ENCODE results near the gene LYL1.

LYL1 gene

DNA sequence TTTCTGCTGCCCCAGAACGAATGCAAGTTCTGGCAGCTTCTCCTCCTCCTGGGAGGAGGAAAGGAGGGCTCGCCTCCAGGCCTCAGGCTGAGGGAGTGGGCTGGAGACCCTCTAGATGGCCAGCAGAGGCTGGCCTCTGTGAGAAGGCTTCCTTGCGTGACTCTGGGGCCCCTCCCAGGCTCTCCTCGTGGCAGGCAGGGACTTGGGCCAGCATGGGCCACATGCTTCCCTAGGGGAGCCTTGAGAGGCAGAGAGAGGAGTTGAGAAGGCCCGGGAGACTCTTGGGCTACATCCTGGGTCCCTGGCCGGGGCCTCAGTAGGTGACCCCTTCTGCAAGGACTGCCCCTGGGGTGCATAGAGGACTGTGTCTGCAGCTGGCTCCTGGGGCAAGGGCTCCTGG is 25.9 kb downstream of the LYL1 start:
- CTCF ChIA-PET: interaction anchor here (1.0 to 30.9 kb wide), 5 partner anchors 13 to 97 kb away, joined by 3 to 573 read pairs (median 111); no protein-coding TSS in a partner anchor
- H3K4me3 ChIP-seq (ENCODE audit: low read depth, low read length): no peak overlapping the region
- TF ChIP-seq, protein P1, sequence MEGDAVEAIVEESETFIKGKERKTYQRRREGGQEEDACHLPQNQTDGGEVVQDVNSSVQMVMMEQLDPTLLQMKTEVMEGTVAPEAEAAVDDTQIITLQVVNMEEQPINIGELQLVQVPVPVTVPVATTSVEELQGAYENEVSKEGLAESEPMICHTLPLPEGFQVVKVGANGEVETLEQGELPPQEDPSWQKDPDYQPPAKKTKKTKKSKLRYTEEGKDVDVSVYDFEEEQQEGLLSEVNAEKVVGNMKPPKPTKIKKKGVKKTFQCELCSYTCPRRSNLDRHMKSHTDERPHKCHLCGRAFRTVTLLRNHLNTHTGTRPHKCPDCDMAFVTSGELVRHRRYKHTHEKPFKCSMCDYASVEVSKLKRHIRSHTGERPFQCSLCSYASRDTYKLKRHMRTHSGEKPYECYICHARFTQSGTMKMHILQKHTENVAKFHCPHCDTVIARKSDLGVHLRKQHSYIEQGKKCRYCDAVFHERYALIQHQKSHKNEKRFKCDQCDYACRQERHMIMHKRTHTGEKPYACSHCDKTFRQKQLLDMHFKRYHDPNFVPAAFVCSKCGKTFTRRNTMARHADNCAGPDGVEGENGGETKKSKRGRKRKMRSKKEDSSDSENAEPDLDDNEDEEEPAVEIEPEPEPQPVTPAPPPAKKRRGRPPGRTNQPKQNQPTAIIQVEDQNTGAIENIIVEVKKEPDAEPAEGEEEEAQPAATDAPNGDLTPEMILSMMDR (IDR thresholded peaks at IDR 0.05; ENCODE audit: insufficient read depth, low read length, missing control alignments): no peak
- POLR2A ChIA-PET: interaction anchor here (1.4 kb wide), 1 partner anchor 21 kb away, joined by 4 read pairs; no protein-coding TSS in a partner anchor
- DNase-seq (ENCODE audit: low read depth, low spot score): no peak

GRCh38 chr19:13076320-13076719 is 26.3 kb downstream of the LYL1 start:
- TF ChIP-seq, protein P1 (IDR thresholded peaks at IDR 0.05; ENCODE audit: insufficient read depth, low read length, missing control alignments): no peak
- ChIA-PET CTCF (interaction anchor here (1.0 to 30.9 kb wide), 3 partner anchors 14 to 97 kb away, joined by 3 to 573 read pairs (median 550); no protein-coding TSS in a partner anchor), POLR2A (interaction anchor here (1.4 kb wide), 1 partner anchor 20 kb away, joined by 4 read pairs; no protein-coding TSS in a partner anchor)
- DNase-seq (ENCODE audit: low read depth, low spot score): no peak
- no peak overlapping the region for H3K4me3 ChIP-seq (ENCODE audit: low read depth, low read length)

DNA sequence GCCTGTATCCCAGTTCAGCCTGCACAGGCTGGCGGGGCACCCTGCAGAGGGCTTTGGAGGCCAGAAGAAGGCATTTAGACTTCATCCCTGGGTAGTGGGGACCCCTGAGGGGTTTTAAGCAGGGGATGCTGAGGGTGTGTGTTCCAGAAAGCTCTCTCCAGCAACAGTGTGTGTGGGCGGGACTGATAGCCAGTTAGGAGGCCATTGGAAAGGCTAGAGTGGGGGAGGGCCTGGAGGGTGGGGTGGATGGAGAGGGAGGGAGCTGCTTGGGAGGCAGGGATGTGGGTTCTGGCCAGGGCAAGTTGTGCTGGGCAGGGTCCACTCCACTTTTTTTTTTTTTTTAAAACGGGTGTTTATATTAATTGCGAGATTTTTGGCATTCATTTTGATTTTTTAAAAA is 28.3 kb downstream of the LYL1 start:
- CTCF ChIA-PET: interaction anchor here (1.2 to 30.9 kb wide), 6 partner anchors 9 to 96 kb away, joined by 4 to 550 read pairs (median 14); no protein-coding TSS in a partner anchor
- H3K4me3 ChIP-seq (ENCODE audit: low read depth, low read length): no peak overlapping the region
- DNase-seq (ENCODE audit: low read depth, low spot score): no peak
- TF ChIP-seq, protein P1 (IDR thresholded peaks at IDR 0.05; ENCODE audit: insufficient read depth, low read length, missing control alignments): no peak
- POLR2A ChIA-PET: no interaction called here

DNA sequence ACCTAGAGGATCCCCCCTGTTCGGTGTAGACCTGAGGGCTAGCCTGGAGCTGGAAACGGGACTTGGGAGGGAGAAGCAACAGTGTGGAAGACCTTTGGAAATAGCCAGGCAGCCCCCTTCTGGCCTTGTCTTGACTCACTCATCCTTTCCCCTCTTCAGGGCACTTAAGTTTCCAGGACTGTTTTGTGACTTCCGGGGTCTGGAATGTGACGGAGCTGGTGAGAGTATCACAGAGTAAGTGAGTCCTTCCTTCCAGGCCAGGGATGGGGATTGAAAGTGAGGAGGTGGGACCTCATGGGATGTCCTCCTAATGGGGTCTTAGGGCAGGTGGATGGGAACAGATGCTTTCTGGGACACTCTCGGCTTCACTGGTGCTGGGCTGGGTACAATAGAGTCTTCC is 29.4 kb downstream of the LYL1 start:
- POLR2A ChIA-PET: no interaction called here
- TF ChIP-seq, protein P1 (IDR thresholded peaks at IDR 0.05; ENCODE audit: insufficient read depth, low read length, missing control alignments): no peak
- CTCF ChIA-PET: interaction anchor here (0.5 to 30.9 kb wide), 10 partner anchors 10 to 185 kb away, joined by 3 to 550 read pairs (median 6); no protein-coding TSS in a partner anchor
- no peak overlapping the region for H3K4me3 ChIP-seq (ENCODE audit: low read depth, low read length)
- DNase-seq (ENCODE audit: low read depth, low spot score): no peak

DNA sequence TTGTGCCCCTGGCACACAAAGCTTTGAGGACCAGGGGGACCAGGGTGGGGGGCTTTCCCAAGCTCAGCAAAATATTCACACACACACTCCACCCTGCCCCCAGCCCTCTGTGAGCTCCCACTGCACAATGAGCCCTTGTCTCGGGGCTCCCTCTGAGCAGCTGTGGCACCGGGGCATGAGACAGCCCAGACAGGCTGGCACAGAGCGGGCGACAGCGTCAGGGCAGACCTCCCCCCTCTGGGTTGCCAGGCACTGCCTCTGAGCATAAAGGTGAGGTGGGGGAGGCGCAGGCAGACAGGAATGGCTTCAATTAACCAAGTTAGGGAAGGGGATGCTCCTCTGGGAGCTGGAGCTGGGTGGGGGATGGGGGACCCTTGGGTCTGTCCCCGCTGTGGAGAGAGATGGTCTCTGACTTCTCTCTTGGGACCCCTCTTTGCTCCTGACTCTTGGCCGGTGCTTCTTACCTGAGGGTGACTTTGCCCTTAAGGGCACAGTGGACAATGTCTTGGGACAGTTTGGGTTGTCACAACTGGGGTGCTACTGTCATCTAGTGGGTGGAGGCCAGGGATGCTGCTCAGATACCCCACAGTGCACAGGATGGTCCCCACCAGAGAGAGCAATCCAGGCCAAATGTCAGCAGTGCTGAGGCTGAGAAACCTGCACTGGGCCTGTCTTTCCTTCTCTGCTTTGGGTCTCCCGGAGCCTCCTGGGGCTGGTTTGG is 30.3 kb downstream of the LYL1 start:
- DNase-seq (ENCODE audit: low read depth, low spot score): no peak
- ChIA-PET CTCF (interaction anchor here (1.4 to 30.9 kb wide), 7 partner anchors 11 to 107 kb away, joined by 3 to 550 read pairs (median 12); no protein-coding TSS in a partner anchor), POLR2A (no interaction called here)
- H3K4me3 ChIP-seq (ENCODE audit: low read depth, low read length): no peak overlapping the region
- TF ChIP-seq, protein P1 (IDR thresholded peaks at IDR 0.05; ENCODE audit: insufficient read depth, low read length, missing control alignments): no peak

DNA sequence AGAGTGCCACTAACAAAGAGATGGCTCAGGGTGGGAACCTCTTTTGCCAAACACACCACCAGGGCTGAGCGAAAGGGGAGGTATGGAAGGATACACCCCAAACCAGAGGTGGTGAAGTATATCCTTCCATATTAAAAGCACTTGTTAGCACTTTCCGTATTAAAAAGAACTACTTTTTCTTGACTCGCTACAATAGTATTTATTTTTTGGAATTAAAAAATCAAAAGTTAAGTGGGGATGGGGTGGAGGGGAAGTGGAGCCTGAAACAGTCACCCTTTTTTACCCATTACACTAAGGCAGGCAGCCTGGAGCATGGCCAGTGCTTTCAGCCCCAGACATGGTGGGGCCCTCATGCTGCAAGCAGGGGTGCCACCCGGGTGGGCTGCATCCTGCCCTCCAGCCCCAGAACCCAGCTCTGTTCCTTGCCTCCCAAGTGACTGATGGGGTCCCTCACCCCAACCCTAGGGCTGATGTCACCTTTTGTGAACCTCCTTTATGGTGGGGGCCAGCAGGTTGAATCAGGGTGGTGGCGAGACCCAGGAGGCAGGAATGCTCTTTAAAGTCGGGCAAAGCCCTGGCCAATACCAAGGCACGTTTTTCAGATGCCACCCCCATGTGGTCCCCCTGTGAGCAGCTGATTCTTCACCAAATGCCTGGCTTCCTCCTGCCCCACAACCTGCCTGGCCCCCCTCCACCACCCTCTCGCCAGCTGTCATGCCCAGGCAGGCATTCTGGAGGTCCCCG is 31.0 kb downstream of the LYL1 start:
- POLR2A ChIA-PET: no interaction called here
- TF ChIP-seq, protein P1 (IDR thresholded peaks at IDR 0.05; ENCODE audit: insufficient read depth, low read length, missing control alignments): no peak

More for the DNA sequence above, 31.0 kb downstream of the LYL1 start:
- CTCF ChIA-PET: interaction anchor here (2.2 to 30.9 kb wide), 7 partner anchors 12 to 107 kb away, joined by 8 to 550 read pairs (median 22); no protein-coding TSS in a partner anchor
- DNase-seq (ENCODE audit: low read depth, low spot score): no peak
- H3K4me3 ChIP-seq (ENCODE audit: low read depth, low read length): no peak overlapping the region
